Activated naive CD4-positive, alpha-beta T cell treated with anti-CD3 and anti-CD28 coated beads for 36 hours (primary cell): Measurements from ENCODE around the gene GPATCH2. TPM values are rescaled to one million over a fixed set of nuclear protein-coding genes. Genes with fewer than 3 reads are reported as not detected.

ENCODE experiments used
- CTCF ChIA-PET: fragments of 350-600 bp; sonication (Branson Sonifier 250); formaldehyde crosslinking; loops from one replicate; lab custom pipeline; 2021; ENCODE audit warnings: antibody characterized with exemption; lab: Charles Lee
- DNase-seq: peaks from one replicate; pipeline ENCODE4 v3.0.0-alpha.2; 2020
- H3K27ac Mint-ChIP-seq: one replicate; pipeline ENCODE4 v1.8.0; 2021; ENCODE audit warnings: mild to moderate bottlenecking, mixed read lengths
- H3K27me3 Mint-ChIP-seq: one replicate; pipeline ENCODE4 v1.8.0; 2021; ENCODE audit warnings: low read depth, mixed read lengths
- H3K36me3 Mint-ChIP-seq: one replicate; pipeline ENCODE4 v1.8.0; 2021; ENCODE audit warnings: low read depth, mixed read lengths
- H3K4me1 Mint-ChIP-seq: one replicate; pipeline ENCODE4 v1.8.0; 2021; ENCODE audit warnings: low read depth, mixed read lengths
- H3K4me3 Mint-ChIP-seq: one replicate; pipeline ENCODE4 v1.8.0; 2021; ENCODE audit warnings: mild to moderate bottlenecking, moderate library complexity, mixed read lengths
- H3K9me3 Mint-ChIP-seq: one replicate; pipeline ENCODE4 v1.8.0; 2021; ENCODE audit warnings: mixed read lengths
- intact Hi-C: fragments of 100-400 bp; cut with micrococcal nuclease; formaldehyde crosslinking; loops from one replicate; pipeline ENCODE4 v1.15.1; 2023
- total RNA-seq, 2 experiments: library from RNA; stranded (reverse); gene quantifications; one replicate each; pipeline ENCODE4 v1.2.3, GENCODE V29; 2021

GPATCH2 gene
- total RNA-seq, 2 experiments from 2014 or later, result 4.8 to 6.2 TPM

DNA sequence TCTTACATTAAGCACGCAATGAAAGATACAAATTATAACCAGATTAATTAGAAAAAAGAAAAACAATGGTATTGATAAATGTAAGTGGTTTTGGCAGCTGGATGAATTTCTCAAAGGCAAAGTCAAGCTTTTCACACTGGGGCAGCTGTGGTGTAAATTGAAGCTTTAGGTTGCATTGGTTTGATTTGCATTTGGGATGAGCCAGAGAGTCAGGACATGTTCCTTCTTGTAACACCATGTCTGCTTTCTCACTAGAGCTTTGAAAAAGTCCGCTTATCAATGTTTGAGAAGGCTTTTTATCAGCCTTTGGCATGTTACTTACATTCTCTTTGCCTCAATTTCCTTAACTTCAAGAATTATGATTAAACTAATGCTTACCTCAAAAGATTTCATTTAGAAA is 173.9 kb downstream of the GPATCH2 start:
- CTCF ChIA-PET, result no interaction called here
- DNase-seq, result no peak
- Mint-ChIP-seq H3K4me1 (no peaks in the 10 kb centered on the region), H3K9me3 (no peaks in the 10 kb centered on the region), H3K27ac (no peak overlapping the region), H3K27me3 (no peaks in the 10 kb centered on the region), H3K36me3 (peaks cover 9% of the 10 kb centered on the region), H3K4me3 (no peak overlapping the region)
- intact Hi-C loops, result no loop called here

DNA sequence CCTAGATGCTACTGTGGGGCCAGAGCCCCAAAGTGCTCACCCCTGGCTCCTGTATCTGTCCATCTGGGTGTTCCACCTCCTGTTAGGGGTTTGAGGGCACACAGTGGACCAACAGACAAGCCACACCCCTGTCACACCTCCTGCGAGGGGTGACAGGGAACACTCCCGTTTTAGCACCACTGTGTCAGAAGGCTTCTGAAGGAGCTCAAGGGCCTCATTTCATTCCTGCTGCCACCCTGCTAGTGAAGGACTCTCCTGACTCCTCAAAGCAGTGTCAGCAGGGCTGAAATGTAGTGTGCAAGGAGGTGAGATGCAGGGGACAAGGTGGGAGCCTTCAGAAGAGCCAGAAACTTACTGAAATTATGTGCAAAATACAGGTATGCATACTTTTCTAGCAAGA is 174.6 kb downstream of the GPATCH2 start:
- Mint-ChIP-seq H3K27ac (no peak overlapping the region), H3K36me3 (peaks cover 9% of the 10 kb centered on the region), H3K9me3 (no peaks in the 10 kb centered on the region), H3K27me3 (no peaks in the 10 kb centered on the region), H3K4me1 (no peaks in the 10 kb centered on the region), H3K4me3 (no peak overlapping the region)
- CTCF ChIA-PET, result no interaction called here
- no peak for DNase-seq
- intact Hi-C loops, result no loop called here

DNA sequence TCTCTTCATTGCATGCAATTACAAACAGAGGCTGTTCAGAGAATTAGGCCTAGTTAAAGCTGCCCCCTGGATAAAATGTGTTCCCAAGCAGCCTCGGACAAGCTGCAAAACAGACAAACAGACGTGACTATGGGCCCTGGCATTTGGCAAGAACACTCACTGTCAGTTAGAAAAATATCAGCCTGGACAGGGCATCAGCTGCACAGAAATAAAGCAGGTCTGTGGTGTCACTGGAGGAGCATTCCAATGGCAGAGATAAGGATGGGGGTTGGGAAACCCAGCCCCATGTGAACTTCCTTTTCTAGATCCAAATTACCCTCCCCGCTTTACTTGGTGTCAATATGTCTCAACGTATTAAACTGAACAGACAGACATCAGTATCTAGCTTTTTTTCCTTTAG is 177.1 kb downstream of the GPATCH2 start:
- Mint-ChIP-seq H3K27me3 (no peaks in the 10 kb centered on the region), H3K9me3 (no peaks in the 10 kb centered on the region)
- CTCF ChIA-PET, result no interaction called here

DNA sequence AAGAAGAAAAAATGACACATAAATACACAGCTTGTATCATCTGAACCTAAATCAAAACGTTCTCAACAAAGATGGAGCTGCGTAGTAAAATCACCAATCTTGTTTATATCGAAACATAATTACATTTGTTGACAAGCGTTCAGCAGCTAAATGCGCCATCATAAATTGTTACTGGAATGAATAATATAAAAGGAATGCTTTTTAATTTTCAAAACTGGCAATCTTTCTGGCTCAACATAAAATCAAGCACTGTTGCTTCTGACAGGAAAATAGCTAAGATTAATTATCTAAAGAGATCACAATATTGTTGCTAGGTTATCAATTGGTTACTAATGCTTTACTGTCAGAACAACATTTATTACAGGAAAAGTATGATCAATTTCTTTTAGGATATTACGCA is 181.5 kb downstream of the GPATCH2 start:
- intact Hi-C loops, result no loop called here
- CTCF ChIA-PET, result no interaction called here
- no peak overlapping the region for H3K27ac Mint-ChIP-seq
- no peak for DNase-seq
- peaks cover 23% of the 10 kb centered on the region for H3K36me3 Mint-ChIP-seq
- H3K4me1 Mint-ChIP-seq, result no peaks in the 10 kb centered on the region
- no peaks in the 10 kb centered on the region for H3K9me3 Mint-ChIP-seq
- H3K4me3 Mint-ChIP-seq, result no peak overlapping the region
- H3K27me3 Mint-ChIP-seq, result no peaks in the 10 kb centered on the region

More for the DNA sequence above, 177.1 kb downstream of the GPATCH2 start:
- H3K36me3 Mint-ChIP-seq, result peaks cover 12% of the 10 kb centered on the region
- no peak overlapping the region for H3K4me3 Mint-ChIP-seq
- intact Hi-C loops, result no loop called here
- H3K27ac Mint-ChIP-seq, result no peak overlapping the region
- H3K4me1 Mint-ChIP-seq, result no peaks in the 10 kb centered on the region
- no peak for DNase-seq

DNA sequence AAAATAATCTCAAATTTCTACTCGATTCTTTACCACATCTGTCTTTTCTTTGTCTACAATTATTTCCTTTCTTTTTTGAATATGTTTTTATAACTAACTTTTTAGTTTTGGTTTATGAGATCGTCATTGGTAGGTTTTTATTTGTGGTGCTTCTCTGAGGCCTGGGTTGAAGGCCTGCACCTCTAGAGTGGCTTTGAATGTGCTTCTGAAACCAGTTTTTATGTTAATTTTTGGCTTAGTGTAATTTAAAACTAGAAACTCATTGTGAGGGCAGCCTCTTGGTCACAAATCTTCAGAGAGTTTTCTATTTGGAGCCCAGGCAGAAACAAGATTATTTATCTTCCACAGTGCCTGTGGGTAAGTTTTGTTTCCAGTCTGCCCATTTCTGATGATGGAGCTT is 187.0 kb downstream of the GPATCH2 start:
- CTCF ChIA-PET, result no interaction called here
- Mint-ChIP-seq H3K27me3 (no peaks in the 10 kb centered on the region), H3K4me3 (no peak overlapping the region), H3K4me1 (no peaks in the 10 kb centered on the region), H3K36me3 (peaks cover 54% of the 10 kb centered on the region), H3K9me3 (peaks cover 13% of the 10 kb centered on the region), H3K27ac (no peak overlapping the region)
- intact Hi-C loops, result no loop called here
- no peak for DNase-seq

DNA sequence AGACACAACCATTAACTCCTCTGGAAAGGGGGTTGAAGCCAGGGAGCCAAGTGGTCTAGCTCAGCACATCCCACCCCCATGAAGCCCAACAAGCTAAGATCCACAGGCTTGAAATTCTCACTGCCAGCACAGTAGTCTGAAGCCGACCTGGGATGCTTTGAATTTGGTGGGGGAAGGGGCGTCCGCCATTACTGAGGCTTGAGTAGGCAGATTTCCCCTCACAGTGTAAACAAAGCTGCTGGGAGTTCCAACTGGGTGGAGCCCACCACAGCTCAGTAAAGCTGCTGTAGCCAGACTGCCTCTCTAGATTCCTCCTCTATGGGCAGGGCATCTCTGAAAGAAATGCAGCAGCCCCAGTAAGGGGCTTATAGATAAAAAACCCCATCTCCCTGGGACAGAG is 193.5 kb downstream of the GPATCH2 start:
- H3K9me3 Mint-ChIP-seq, result peaks cover 14% of the 10 kb centered on the region
- H3K27ac Mint-ChIP-seq, result no peak overlapping the region
- no peaks in the 10 kb centered on the region for H3K27me3 Mint-ChIP-seq
- intact Hi-C loops, result no loop called here
- no peak for DNase-seq
- CTCF ChIA-PET, result no interaction called here
- no peaks in the 10 kb centered on the region for H3K4me1 Mint-ChIP-seq
- peaks cover 44% of the 10 kb centered on the region for H3K36me3 Mint-ChIP-seq
- no peak overlapping the region for H3K4me3 Mint-ChIP-seq

DNA sequence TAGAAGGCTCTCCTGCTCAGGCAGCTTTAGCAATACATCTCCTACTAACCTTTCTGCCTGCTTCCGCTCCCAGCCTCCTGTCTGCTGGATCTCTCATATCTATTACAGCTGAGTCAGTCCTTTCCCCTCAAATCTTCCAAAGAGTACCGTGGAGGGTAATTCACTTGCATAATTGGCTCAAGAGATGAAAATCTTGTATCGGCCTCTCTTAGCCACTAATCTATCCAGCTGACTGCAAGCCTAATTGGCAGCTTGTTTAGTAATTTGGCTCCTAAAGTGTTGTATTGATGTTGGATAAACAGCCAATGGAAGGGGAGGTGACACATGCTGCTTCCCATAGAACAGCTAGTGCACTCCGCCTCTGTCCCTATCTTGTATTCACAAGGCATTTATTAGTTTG is 195.7 kb downstream of the GPATCH2 start:
- Mint-ChIP-seq H3K36me3 (peaks cover 35% of the 10 kb centered on the region), H3K4me1 (no peaks in the 10 kb centered on the region), H3K9me3 (peaks cover 11% of the 10 kb centered on the region), H3K27ac (no peak overlapping the region), H3K27me3 (no peaks in the 10 kb centered on the region), H3K4me3 (no peak overlapping the region)
- no peak for DNase-seq
- CTCF ChIA-PET, result no interaction called here
- intact Hi-C loops, result loop anchor here (1.0 kb wide), 1 partner anchor 25 kb away; no protein-coding TSS in a partner anchor

DNA sequence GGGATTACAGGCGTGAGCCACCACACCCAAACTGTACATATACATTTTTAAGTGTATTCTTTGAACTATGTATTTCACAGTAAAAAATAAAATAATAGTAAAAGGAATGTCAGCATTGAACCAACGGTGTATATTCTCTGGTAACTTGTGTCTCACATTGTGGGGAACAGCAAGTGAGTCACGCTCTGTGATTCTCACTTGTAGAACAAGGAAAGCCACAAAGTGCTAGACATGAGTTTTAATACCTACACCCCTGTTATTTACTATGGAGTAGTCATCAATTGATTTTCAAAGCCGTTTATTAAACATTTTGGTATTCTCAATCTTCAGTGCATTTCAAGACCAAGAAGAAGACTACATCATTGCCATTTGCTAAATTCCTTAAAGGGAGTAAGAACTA is 197.2 kb downstream of the GPATCH2 start:
- CTCF ChIA-PET, result no interaction called here
- H3K4me1 Mint-ChIP-seq, result no peaks in the 10 kb centered on the region
- peaks cover 2% of the 10 kb centered on the region for H3K9me3 Mint-ChIP-seq
- no peak for DNase-seq
- intact Hi-C loops, result loop anchor here (2.0 to 5.0 kb wide), 2 partner anchors 229 to 313 kb away; no protein-coding TSS in a partner anchor
- peaks cover 21% of the 10 kb centered on the region for H3K36me3 Mint-ChIP-seq
- H3K27ac Mint-ChIP-seq, result no peak overlapping the region
- H3K27me3 Mint-ChIP-seq, result no peaks in the 10 kb centered on the region
- no peak overlapping the region for H3K4me3 Mint-ChIP-seq

DNA sequence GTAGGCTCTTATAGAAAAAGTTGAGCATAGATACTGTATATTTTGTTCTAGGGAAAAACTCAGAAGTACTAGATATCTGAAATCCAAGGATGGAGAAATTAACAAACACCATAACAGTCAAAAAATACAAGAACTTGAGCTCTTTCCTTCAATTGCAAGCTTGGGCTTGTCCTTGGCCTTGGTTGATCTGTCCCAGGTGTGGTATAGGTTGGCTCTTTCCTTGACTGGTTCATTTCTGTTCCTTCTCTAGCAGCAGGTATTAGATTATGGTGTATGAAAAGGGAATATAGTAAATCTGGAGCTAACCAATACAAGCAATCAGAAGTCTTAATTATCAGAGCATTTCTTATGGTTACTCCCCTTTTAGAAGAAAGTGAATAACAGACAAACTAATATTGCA is 198.6 kb downstream of the GPATCH2 start:
- Mint-ChIP-seq H3K4me3 (no peak overlapping the region), H3K27me3 (no peaks in the 10 kb centered on the region), H3K27ac (no peak overlapping the region), H3K9me3 (no peaks in the 10 kb centered on the region), H3K4me1 (no peaks in the 10 kb centered on the region), H3K36me3 (peaks cover 17% of the 10 kb centered on the region)
- intact Hi-C loops, result loop anchor here (2.0 to 5.0 kb wide), 2 partner anchors 230 to 314 kb away; no protein-coding TSS in a partner anchor
- DNase-seq, result no peak
- CTCF ChIA-PET, result no interaction called here

DNA sequence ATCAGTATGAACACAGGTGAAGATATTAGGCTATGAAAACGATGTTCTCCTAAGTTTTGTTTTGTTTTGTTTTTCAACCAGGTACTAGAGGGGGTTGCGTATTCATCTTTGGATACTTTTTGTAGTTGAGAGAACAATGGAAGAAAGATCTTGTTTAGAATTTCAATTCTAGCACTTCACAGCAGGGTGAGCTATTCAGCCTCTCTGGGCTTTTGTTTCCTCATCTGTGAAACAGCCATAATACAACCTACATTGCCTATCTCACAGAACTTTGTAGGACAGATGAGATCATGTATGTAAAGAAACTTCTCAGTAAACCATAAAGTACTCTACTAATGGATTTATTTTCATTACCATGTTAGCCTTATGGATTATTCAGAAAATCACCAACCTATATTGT is 199.5 kb downstream of the GPATCH2 start:
- Mint-ChIP-seq H3K4me1 (no peaks in the 10 kb centered on the region), H3K27me3 (no peaks in the 10 kb centered on the region), H3K27ac (no peak overlapping the region), H3K36me3 (peaks cover 11% of the 10 kb centered on the region), H3K9me3 (no peaks in the 10 kb centered on the region), H3K4me3 (no peak overlapping the region)
- intact Hi-C loops, result loop anchor here (5.0 kb wide), 1 partner anchor 231 kb away; no protein-coding TSS in a partner anchor
- CTCF ChIA-PET, result interaction anchor here (0.6 kb wide), 1 partner anchor 81 kb away, joined by 3 read pairs; no protein-coding TSS in a partner anchor
- no peak for DNase-seq

DNA sequence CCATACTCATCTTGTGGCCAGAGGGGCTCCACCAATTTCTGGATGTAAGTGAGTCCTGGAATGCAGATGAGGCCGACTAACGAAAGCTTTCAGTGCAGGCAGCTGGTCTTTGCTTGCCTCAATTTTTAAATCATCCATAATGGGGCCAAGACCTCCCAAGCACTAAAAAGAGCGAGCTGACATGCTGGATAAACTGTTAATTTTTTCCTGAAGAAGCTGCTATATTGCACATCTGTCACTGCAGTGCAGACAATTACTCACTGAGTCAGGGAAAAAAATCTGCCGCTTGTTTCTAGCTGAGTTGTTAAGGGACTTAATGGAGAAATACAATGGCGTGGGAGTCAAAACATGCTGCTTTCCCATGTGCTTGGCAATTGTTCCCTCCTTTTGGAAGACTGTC is 205.5 kb downstream of the GPATCH2 start:
- no peaks in the 10 kb centered on the region for H3K4me1 Mint-ChIP-seq
- intact Hi-C loops, result no loop called here
- CTCF ChIA-PET, result no interaction called here
- H3K36me3 Mint-ChIP-seq, result peaks cover 1% of the 10 kb centered on the region
- H3K9me3 Mint-ChIP-seq, result no peaks in the 10 kb centered on the region
- no peak for DNase-seq
- H3K27me3 Mint-ChIP-seq, result peaks cover 6% of the 10 kb centered on the region
- no peak overlapping the region for H3K27ac Mint-ChIP-seq
- H3K4me3 Mint-ChIP-seq, result no peak overlapping the region

DNA sequence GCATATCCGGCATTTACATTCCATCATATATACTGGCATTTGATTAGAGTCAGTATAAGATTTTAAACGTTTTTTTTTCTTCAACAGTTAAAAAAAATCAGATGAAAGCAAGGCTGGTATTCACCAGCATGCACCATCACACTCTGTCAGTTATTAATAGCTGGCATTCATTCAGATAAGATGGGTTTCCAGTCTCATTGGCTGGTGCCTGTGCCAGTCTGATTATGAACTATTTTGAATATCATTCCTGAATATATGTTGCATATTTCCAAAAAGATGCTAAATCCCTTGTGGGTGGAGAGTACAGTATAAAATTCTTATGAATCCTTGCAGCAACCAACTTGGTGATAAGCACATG is 211.7 kb downstream of the GPATCH2 start:
- no peak overlapping the region for H3K4me3 Mint-ChIP-seq
- no peak for DNase-seq
- CTCF ChIA-PET, result no interaction called here
- no peak overlapping the region for H3K27ac Mint-ChIP-seq
- H3K36me3 Mint-ChIP-seq, result no peaks in the 10 kb centered on the region
- intact Hi-C loops, result no loop called here
- no peaks in the 10 kb centered on the region for H3K4me1 Mint-ChIP-seq
- H3K9me3 Mint-ChIP-seq, result no peaks in the 10 kb centered on the region
- H3K27me3 Mint-ChIP-seq, result peaks cover 19% of the 10 kb centered on the region

DNA sequence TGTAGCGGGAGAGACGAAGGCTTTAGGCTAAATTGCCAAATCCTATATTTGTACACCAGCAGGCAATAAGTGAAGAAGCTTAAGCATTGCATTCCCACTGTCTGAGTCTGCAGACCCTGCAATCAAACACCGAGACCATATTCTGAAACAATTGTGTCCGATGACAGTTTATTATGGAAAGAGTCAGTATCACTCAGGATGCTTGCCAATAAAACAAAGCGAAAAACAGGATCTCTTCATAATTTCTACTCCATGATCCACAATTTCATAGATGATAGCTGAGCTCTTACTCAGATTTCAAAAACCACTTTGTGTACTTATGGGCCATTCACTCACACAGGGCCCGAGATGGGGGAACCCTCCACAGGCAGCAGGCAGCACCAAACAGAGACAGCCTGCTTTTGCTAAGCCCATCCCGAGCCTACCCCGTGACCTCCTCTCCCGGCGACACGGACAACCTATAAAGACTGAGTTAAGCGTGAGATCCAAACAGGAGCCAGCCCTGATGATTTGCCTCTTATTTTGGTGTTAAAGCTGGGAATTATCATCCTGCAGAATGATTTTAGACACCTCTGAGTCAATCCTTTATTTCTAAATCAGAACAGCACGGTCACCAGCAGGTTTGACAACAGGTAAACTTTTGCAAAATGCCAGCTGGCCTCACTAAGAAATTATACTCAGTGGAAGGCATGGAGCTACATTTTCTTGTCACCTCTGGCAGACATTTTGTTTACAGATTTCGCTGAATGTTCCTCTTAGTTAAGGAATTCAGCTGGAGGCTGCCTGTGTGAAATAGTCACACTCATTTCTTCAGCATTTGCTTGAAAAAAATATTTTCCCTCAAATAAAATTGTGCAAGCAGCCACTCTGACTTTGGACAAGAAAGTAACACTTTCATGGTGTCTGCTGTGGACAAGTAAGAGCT is 212.4 kb downstream of the GPATCH2 start:
- Mint-ChIP-seq H3K4me1 (no peaks in the 10 kb centered on the region), H3K4me3 (no peak overlapping the region), H3K27ac (no peak overlapping the region), H3K27me3 (peaks cover 18% of the 10 kb centered on the region), H3K9me3 (no peaks in the 10 kb centered on the region), H3K36me3 (no peaks in the 10 kb centered on the region)
- intact Hi-C loops, result no loop called here
- no peak for DNase-seq
- CTCF ChIA-PET, result no interaction called here
